Erythroblast (primary cell): ENCODE results near the gene CELF2.

Experiments used
- GATA1 ChIP-seq: IDR thresholded peaks from 2 replicates; pipeline ENCODE4 v1.6.1; 2011; ENCODE audit warnings: low read depth, mild to moderate bottlenecking, control low read depth, low read length, moderate library complexity
- POLR2A ChIP-seq: IDR thresholded peaks from 2 replicates; pipeline ENCODE4 v1.6.1; 2011; ENCODE audit warnings: mild to moderate bottlenecking, low read length

GRCh38 chr10:11057018-11057417, 39.3 kb downstream of the CELF2 start:
- TF ChIP-seq POLR2A (no peak), GATA1 (no peak)
